Right lobe of liver (tissue), 4 donors: ENCODE measurements around the gene POFUT2.

Experiments
- POLR2A ChIP-seq: fragments of 450-650 bp; IDR thresholded peaks from one replicate; pipeline ENCODE4 v1.6.1; 2017; ENCODE audit warnings: antibody characterized with exemption, mild to moderate bottlenecking
- TF ChIP-seq, protein P1 (sequence below), 4 donors: fragments of 200-600 bp in 3 of 4; fragments of 450-650 bp in 1 of 4; IDR thresholded peaks; one replicate each; pipeline versions ENCODE4 v1.5.1 to v1.8.0; 2016 to 2022; ENCODE audit warnings: antibody characterized with exemption in 4 of 4, mild to moderate bottlenecking in 2 of 4
- donor health status: DM: no; HTN: no; CAD: no.
- donor health status: DM: no; HTN: no; CAD: no.
- donor health status: DM: no; HTN: yes; CAD: no.

GRCh38 chr21:45295576-45296365, 8.1 kb upstream of the POFUT2 start:
- no peak for TF ChIP-seq POLR2A
- TF ChIP-seq, protein P1, sequence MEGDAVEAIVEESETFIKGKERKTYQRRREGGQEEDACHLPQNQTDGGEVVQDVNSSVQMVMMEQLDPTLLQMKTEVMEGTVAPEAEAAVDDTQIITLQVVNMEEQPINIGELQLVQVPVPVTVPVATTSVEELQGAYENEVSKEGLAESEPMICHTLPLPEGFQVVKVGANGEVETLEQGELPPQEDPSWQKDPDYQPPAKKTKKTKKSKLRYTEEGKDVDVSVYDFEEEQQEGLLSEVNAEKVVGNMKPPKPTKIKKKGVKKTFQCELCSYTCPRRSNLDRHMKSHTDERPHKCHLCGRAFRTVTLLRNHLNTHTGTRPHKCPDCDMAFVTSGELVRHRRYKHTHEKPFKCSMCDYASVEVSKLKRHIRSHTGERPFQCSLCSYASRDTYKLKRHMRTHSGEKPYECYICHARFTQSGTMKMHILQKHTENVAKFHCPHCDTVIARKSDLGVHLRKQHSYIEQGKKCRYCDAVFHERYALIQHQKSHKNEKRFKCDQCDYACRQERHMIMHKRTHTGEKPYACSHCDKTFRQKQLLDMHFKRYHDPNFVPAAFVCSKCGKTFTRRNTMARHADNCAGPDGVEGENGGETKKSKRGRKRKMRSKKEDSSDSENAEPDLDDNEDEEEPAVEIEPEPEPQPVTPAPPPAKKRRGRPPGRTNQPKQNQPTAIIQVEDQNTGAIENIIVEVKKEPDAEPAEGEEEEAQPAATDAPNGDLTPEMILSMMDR (IDR thresholded peaks at IDR 0.05): no peak
